Esophagus muscularis mucosa (tissue), 3 donors: ENCODE data around the gene ATP5F1E.

Experiments
- POLR2A ChIP-seq: fragments of 450-650 bp; IDR thresholded peaks from one replicate; pipeline ENCODE4 v1.6.1; 2017; ENCODE audit warnings: antibody characterized with exemption, moderate library complexity, mild to moderate bottlenecking, low read depth
- TF ChIP-seq, protein P1 (sequence below), 3 experiments: fragments of 200-600 bp in 2 of 3; fragments of 450-650 bp in 1 of 3; sonication (generic) in 2 of 3; IDR thresholded peaks; one replicate each; pipeline ENCODE4 v1.5.1; 2017 to 2019; ENCODE audit warnings: antibody characterized with exemption in 3 of 3, mild to moderate bottlenecking in 2 of 3, moderate library complexity in 1 of 3

DNA sequence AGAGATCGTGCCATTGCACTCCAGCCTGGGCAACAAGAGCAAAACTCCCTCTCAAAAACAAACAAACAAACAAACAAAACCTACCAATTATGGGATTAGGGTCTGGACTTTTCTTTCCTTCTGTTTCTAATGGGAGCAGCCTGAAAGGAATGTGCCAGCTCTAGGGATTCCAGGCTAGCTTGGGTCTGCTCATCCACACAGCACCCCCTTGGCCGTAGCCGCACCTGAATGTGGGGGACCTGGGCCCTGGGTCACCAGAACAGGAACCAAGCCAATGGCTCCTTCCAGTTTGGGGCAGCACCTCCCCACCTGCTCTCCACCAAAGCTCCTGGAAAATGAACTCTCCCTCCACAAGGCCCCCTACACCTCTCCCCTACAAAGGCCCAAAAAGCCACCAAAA lies 31.8 kb downstream of the ATP5F1E start:
- TF ChIP-seq, protein P1, sequence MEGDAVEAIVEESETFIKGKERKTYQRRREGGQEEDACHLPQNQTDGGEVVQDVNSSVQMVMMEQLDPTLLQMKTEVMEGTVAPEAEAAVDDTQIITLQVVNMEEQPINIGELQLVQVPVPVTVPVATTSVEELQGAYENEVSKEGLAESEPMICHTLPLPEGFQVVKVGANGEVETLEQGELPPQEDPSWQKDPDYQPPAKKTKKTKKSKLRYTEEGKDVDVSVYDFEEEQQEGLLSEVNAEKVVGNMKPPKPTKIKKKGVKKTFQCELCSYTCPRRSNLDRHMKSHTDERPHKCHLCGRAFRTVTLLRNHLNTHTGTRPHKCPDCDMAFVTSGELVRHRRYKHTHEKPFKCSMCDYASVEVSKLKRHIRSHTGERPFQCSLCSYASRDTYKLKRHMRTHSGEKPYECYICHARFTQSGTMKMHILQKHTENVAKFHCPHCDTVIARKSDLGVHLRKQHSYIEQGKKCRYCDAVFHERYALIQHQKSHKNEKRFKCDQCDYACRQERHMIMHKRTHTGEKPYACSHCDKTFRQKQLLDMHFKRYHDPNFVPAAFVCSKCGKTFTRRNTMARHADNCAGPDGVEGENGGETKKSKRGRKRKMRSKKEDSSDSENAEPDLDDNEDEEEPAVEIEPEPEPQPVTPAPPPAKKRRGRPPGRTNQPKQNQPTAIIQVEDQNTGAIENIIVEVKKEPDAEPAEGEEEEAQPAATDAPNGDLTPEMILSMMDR (IDR thresholded peaks at IDR 0.05) = no peak
- no peak for TF ChIP-seq POLR2A
